Mucosa of rectum (tissue), 2 donors: Measurements from ENCODE around the gene MYT1.
"Not testable (repeated sequence)": the region's sequence is repeated elsewhere in the genome, so short reads cannot be mapped to it uniquely, and the experiment has no call there.

Experiments used
- H3K27ac ChIP-seq, 2 donors: one replicate each; pipeline ENCODE4 v1.7.0; 2013; ENCODE audit warnings: inconsistent platforms in 2 of 2, low read depth in 2 of 2, low read length in 2 of 2
- H3K27me3 ChIP-seq, 2 donors: one replicate each; pipeline ENCODE4 v1.7.0; 2013; ENCODE audit warnings: low read length in 2 of 2; ENCODE audit not compliant: control insufficient read depth in 2 of 2, insufficient read depth in 2 of 2
- H3K36me3 ChIP-seq, 2 donors: one replicate each; pipeline ENCODE4 v1.7.0; 2013; ENCODE audit warnings: low read length in 2 of 2; ENCODE audit not compliant: control insufficient read depth in 2 of 2, insufficient read depth in 2 of 2
- H3K4me1 ChIP-seq, 2 donors: one replicate each; pipeline ENCODE4 v1.7.0; 2013; ENCODE audit warnings: low read length in 2 of 2, mild to moderate bottlenecking in 1 of 2; ENCODE audit not compliant: control insufficient read depth in 2 of 2, insufficient read depth in 2 of 2
- H3K4me3 ChIP-seq, 2 donors: one replicate each; pipeline ENCODE4 v1.7.0; 2013; ENCODE audit warnings: low read length in 2 of 2
- H3K9ac ChIP-seq, 2 donors: one replicate each; pipeline ENCODE4 v1.7.0; 2013; ENCODE audit warnings: low read length in 2 of 2, low read depth in 1 of 2, mild to moderate bottlenecking in 1 of 2
- H3K9me3 ChIP-seq, 2 donors: one replicate each; pipeline ENCODE4 v1.7.0; 2013; ENCODE audit warnings: low read length in 2 of 2; ENCODE audit not compliant: control insufficient read depth in 2 of 2
- donor health status: healthy.
- donor health status: Normal muscosa, but diverticular disease.

Gene MYT1

DNA sequence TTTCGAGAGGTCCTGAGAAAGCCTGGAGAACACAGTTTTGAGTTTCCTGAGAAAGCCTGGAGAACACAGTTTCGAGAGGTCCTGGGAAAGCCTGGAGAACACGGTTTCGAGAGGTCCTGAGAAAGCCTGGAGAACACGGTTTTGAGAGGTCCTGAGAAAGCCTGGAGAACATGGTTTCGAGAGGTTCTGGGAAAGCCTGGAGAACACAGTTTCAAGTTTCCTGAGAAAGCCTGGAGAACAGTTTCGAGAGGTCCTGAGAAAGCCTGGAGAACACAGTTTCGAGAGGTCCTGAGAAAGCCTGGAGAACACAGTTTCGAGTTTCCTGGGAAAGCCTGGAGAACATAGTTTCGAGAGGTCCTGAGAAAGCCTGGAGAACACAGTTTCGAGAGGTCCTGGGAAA lies 40.7 kb upstream of the MYT1 start:
- H3K9me3 ChIP-seq, H3K27ac ChIP-seq, H3K4me3 ChIP-seq, H3K4me1 ChIP-seq, H3K36me3 ChIP-seq, H3K9ac ChIP-seq: not testable (repeated sequence)
- peaks cover 2 to 10% of the 10 kb centered on the region in 2 donors for H3K27me3 ChIP-seq

DNA sequence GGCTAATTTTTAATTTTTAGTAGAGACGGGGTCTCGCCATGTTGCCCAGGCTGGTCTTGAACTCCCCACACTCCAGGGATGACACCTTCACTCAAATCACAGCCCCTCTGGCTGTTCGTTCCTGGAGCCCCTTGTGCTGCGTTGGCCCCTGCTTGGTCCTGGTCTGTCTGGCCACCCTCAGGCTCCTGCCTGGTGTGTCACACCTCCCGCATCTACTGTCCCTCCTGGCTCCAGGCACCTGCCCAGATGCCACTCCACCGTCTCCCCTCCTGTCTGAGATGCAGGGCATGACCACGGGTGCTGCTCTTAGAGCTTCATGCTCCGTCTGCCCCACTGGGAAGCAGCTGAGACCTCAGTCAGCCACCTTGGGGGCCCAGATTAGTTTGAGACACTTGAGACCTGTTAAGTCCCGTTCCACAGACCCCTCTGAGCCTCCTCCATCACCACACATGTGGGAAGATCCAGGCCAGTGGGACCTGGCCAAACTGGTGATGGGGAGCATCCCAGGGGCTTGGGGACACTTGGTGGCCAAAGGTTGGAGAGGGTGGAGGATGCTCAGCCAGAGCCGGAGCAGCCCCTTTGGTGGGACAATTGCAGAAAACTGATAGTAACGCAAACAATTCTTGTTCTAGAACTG lies 35.0 kb upstream of the MYT1 start:
- Histone ChIP-seq H3K4me1 (no peaks in the 10 kb centered on the region), H3K27me3 (no peaks in the 10 kb centered on the region), H3K9me3 (no peaks in the 10 kb centered on the region), H3K4me3 (no peak overlapping the region), H3K27ac (no peak overlapping the region), H3K9ac (no peak overlapping the region), H3K36me3 (no peaks in the 10 kb centered on the region)

DNA sequence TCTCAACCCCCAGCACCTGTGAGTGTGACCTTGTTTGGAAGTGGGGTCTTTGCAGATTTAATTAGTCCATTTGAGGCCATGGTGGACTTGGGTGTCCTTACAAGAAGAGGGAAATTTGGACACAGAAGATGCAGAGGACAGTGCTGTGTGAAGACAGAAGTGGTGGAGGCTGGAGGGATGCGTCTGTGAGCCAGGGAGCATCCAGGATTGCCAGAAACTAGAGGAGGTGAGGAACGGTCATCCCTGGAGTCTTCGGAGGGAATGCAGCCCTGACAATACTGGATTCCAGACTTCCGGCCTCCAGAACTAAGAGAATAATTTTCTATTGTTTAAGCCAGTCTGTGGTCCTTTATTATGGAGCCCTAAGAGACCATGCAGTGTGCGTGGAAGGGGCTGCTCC lies 34.0 kb upstream of the MYT1 start:
- Histone ChIP-seq H3K4me1 (no peaks in the 10 kb centered on the region), H3K36me3 (no peaks in the 10 kb centered on the region), H3K9ac (no peak overlapping the region), H3K4me3 (no peak overlapping the region), H3K9me3 (no peaks in the 10 kb centered on the region), H3K27ac (no peak overlapping the region), H3K27me3 (no peaks in the 10 kb centered on the region)

DNA sequence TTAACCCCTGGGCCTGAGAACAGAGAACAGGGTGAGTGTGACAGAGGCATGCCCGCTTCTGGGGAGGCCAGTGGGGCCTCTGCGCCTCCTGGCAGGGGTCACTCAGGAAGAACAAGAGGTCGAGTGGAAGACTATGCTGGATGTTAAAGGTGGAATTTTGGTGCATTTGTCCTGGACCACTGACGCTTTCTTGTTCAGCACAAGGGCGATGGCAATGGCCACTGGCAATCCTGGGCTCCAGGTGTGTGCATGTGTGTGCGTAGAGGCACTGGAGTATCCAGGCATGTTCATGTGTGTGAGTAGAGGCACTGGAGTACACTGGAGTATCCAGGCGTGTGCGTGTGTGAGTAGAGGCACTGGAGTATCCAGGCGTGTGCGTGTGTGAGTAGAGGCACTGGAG lies 33.4 kb upstream of the MYT1 start:
- Histone ChIP-seq H3K9me3 (no peaks in the 10 kb centered on the region), H3K27me3 (no peaks in the 10 kb centered on the region), H3K4me1 (no peaks in the 10 kb centered on the region), H3K27ac (no peak overlapping the region), H3K36me3 (no peaks in the 10 kb centered on the region), H3K4me3 (no peak overlapping the region), H3K9ac (no peak overlapping the region)

DNA sequence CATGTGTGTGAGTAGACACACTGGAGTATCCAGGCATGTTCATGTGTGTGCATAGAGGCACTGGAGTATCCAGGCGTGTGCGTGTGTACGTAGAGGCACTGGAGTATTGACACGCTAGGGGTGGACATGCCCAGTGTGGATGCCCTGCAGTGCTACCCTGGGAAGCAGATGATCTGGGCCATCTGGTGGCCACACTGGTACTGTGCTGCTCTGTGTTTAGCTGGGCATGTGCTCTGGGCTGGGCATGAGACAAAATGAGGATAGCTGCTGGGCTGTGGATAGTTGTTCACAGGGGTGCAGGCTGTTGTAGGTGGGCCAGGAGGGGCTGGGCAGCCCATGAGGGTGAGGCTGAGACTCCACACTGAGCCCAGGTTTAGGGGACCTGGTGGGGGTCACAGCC lies 32.8 kb upstream of the MYT1 start:
- Histone ChIP-seq H3K27ac (no peak overlapping the region), H3K9me3 (no peaks in the 10 kb centered on the region), H3K36me3 (no peaks in the 10 kb centered on the region), H3K4me3 (no peak overlapping the region), H3K4me1 (no peaks in the 10 kb centered on the region), H3K9ac (no peak overlapping the region), H3K27me3 (no peaks in the 10 kb centered on the region)

DNA sequence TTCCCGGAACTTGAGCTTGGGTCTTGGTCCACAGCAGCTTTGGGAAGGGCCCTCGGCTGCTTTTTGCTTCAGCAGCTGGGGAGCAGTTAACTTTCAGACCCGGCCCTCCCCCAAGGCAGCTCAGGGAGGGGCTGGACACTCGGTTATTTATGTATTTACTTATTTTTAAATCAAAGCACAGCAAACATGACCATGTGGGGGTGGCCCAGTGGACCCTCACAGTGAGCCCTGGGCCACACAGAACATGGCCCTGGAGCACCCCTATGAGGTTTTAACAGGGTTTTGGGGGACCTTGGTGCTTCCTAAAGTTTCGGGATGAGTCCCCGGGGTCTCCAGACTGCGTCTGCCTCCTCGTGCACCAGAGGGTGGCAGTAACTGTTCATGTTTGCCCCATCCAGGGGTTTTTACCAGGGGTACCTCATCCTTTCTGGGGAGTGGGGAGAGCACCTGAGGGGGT lies 30.3 kb upstream of the MYT1 start:
- H3K27me3 ChIP-seq = no peaks in the 10 kb centered on the region
- no peaks in the 10 kb centered on the region for H3K9me3 ChIP-seq
- no peaks in the 10 kb centered on the region for H3K4me1 ChIP-seq
- H3K36me3 ChIP-seq = no peaks in the 10 kb centered on the region
- H3K4me3 ChIP-seq = no peak overlapping the region
- no peak overlapping the region for H3K9ac ChIP-seq
- H3K27ac ChIP-seq = no peak overlapping the region

DNA sequence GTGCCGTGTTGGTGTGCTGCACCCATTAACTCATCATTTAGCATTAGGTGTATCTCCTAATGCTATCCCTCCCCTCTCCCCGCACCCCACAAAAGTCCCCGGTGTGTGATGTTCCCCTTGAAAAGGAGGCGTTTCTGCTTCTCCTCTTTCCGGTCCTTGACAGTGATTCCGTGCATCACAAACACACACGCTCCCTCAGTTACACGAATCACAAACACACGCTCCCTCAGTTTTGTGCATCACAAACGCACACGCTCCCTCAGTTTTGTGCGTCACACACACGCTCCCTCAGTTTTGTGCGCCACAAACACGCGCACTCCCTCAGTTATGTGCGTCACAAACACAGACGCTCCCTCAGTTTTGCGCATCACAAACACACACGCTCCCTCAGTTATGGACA lies 29.5 kb upstream of the MYT1 start:
- H3K27ac ChIP-seq, H3K9ac ChIP-seq, H3K27me3 ChIP-seq, H3K4me1 ChIP-seq, H3K9me3 ChIP-seq, H3K4me3 ChIP-seq, H3K36me3 ChIP-seq: not testable (repeated sequence)

DNA sequence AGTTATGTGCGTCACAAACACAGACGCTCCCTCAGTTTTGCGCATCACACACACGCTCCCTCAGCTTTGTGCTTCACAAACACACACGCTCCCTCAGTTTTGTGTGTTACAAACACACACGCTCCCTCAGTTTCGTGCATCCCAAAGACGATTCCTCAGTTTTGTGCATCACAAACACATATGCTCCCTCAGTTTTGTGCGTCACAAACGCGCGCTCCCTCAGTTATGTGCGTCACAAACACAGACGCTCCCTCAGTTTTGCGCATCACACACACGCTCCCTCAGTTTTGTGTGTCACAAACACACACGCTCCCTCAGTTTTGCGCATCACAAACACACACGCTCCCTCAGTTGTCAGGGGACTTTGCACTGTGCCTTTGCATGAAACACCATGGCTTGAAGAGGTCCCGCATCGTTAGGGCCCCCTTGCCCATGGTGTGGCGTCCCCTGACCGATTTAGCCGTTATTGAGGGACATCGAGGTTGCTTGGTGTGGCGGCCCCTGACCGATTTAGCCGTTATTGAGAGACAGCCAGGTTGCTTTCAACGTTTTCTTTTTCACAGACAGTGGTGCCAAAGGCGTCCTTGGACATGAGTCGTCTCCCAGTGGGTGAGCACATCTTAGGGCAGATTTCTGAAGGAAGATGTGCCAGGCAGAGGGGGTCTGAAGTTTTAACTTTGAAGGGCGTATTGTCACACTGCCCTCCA lies 28.1 kb upstream of the MYT1 start:
- Histone ChIP-seq H3K27ac (no peak overlapping the region), H3K9me3 (no peaks in the 10 kb centered on the region), H3K36me3 (no peaks in the 10 kb centered on the region), H3K27me3 (no peaks in the 10 kb centered on the region), H3K9ac (no peak overlapping the region), H3K4me1 (no peaks in the 10 kb centered on the region), H3K4me3 (no peak overlapping the region)

DNA sequence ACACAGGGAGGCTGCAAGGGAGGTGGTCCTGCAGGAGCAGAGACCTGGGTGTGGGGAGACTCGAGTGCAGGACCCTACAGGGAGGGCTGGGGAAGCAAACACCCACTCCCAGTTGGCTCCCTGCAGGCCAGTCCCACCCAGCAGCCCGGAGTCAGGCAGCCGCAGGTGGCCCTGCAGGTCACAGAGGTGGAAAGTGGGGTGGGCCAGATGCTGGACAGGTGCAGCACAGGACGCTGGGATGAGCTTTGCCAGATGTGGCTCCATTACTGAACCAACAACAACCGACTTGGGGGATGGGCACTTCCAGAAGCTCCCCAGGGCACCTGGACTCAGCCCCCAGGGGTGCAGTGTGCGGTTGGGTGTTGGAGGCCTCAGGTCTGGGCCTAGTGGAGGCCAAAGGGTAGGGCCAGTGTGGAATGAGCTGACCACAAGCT lies 26.6 kb upstream of the MYT1 start:
- Histone ChIP-seq H3K9ac (no peak overlapping the region), H3K4me1 (no peaks in the 10 kb centered on the region), H3K4me3 (no peak overlapping the region), H3K36me3 (no peaks in the 10 kb centered on the region), H3K9me3 (no peaks in the 10 kb centered on the region), H3K27me3 (no peaks in the 10 kb centered on the region), H3K27ac (no peak overlapping the region)

DNA sequence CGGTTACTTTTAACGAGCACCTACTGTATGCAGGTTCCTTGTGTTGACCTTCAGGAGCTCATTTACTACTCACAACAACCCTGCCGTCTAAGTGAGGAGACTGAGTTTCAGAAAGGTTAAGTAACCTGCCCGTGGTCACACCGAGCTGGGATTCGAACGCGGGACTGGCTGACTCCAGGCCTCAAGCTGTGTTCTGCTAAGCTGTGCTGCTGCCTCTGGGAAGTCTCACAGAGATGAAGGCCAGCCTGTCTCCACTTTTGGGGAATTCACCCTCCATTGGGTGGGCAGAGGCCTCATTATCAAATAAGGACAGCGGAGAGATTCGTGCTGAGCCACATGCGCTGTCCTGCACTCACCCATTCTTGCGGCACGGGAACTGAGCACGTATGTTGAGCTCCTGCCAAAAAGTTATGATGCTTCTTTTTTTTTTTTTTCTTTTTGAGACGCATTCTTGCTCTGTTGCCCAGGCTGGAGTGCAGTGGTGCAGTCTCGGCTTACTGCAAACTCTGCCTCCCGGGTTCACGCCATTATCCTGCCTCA lies 25.9 kb upstream of the MYT1 start:
- H3K4me1 ChIP-seq = no peaks in the 10 kb centered on the region
- no peak overlapping the region for H3K27ac ChIP-seq
- H3K27me3 ChIP-seq = no peaks in the 10 kb centered on the region
- H3K36me3 ChIP-seq = no peaks in the 10 kb centered on the region
- H3K4me3 ChIP-seq = no peak overlapping the region
- H3K9me3 ChIP-seq = no peaks in the 10 kb centered on the region
- no peak overlapping the region for H3K9ac ChIP-seq
